GM23248 (cell line): ENCODE measurements around the gene ABCG1.

Source experiments
- EZH2 ChIP-seq: fragments of 200-600 bp; sonication (generic); IDR thresholded peaks from 2 replicates; pipeline ENCODE4 v1.6.1; 2018; ENCODE audit warnings: antibody characterized with exemption, mild to moderate bottlenecking; ENCODE audit not compliant: insufficient read depth, poor library complexity, severe bottlenecking
- EZH2phosphoT487 ChIP-seq: fragments of 200-600 bp; sonication (generic); IDR thresholded peaks from 2 replicates; pipeline ENCODE4 v1.6.1; 2018; ENCODE audit warnings: antibody characterized with exemption, moderate library complexity, mild to moderate bottlenecking, low read depth; ENCODE audit not compliant: insufficient read depth

GRCh38 chr21:42330380-42331371 is 111.7 kb downstream of the ABCG1 start:
- TF ChIP-seq EZH2 (no peak), EZH2phosphoT487 (no peak)
